GM21576 (cell line): ENCODE results near the gene SLC6A6.
A peak's percentile ranks its signal among the peaks of the same experiment; 100 is the strongest.

Experiments
- ATAC-seq: cut with Tn5 transposase; IDR thresholded peaks from one replicate; pipeline ENCODE4 v1.9.1; 2021; ENCODE audit warnings: mild to moderate bottlenecking, moderate library complexity; ENCODE audit not compliant: unreplicated experiment

SLC6A6 gene

GRCh38 chr3:14415501-14415900 lies 13.1 kb downstream of the SLC6A6 start:
- no peak for ATAC-seq

DNA sequence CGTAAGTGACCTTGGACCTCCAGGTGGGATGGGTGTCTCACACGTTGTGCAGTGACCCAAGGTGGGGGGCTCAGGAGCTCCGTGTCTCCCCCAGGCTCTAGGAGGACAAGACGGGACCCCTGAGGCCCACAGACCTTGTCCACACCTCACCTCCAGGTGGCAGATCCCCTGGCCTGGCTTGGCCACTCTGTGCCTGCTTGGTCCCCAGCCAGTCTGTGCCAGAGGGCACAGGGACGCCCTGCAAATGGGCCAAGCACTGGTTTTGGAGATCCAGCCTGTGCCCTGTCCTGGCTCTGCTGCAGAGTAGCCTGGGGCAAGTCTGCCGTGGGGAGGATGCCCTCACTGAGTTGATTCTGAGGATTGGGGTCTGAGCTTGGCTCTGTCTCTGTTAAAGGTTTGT lies 14.0 kb downstream of the SLC6A6 start:
- no peak for ATAC-seq

- no peak for ATAC-seq
These were observed 16.2 kb downstream of the SLC6A6 start for GRCh38 chr3:14418296-14419250.

- no peak for ATAC-seq
These were observed 19.9 kb downstream of the SLC6A6 start for GRCh38 chr3:14422016-14422963.

- ATAC-seq = no peak
These were observed 20.9 kb downstream of the SLC6A6 start for GRCh38 chr3:14423197-14423743.

DNA sequence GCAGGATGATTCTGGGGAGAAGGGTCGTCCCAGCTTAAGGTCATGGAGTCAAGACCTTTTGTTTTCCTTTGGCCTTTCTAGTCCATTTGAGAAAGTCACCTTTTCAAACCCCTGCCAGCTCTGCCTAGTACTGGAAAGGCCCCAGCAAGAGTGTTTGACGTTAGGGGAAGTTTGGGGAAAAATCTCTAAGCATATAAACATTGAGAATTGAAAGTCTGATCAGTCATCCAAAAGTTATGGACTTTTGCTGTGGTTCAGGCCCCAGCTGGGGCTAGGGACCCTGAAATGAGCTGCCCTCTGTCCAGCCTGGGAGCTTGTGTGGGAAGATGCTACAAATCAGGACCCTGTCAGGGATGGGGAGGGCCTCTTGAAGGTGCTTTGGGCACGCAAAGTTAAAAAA lies 21.6 kb downstream of the SLC6A6 start:
- no peak for ATAC-seq

DNA sequence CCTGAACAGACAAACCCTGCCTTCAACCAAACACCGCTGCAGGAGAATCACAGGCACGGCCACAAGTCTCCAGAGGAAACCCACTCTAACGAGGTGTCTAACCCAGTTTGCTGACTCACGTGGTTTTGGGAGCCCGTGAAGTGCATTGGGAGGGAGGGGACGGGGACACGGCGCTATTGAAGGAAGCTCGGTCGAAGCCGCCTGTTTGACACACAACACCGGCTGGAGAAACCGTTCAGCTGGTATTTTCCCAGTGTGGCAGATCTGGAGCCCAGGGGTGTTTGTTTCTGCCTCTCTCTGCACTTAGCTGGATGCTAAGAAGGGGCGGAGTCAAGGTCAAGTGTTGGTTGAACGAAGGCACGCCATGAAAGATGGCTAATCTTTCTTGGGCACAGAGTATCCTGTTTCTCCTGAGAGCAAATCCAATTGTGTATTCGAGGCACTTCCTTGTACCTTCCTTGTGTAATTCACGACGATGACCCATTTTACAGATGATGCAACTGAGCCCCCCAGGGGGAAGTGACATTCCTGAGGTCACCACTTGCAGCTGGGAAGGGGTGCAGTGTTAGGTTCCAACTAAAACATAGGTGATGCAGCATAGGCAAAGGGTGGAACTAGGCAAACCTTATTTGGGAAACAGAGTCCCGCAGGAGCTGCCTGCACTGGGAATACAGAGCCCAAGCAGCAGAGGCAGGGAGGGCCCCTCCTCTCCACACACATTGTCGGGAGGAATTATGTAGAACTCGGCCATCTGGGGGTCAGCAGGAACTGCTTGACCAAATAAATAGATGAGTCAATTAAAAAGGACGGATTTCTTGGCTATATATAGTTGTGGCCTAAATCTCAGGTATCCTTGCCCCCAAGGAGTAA lies 22.5 kb downstream of the SLC6A6 start:
- no peak for ATAC-seq

DNA sequence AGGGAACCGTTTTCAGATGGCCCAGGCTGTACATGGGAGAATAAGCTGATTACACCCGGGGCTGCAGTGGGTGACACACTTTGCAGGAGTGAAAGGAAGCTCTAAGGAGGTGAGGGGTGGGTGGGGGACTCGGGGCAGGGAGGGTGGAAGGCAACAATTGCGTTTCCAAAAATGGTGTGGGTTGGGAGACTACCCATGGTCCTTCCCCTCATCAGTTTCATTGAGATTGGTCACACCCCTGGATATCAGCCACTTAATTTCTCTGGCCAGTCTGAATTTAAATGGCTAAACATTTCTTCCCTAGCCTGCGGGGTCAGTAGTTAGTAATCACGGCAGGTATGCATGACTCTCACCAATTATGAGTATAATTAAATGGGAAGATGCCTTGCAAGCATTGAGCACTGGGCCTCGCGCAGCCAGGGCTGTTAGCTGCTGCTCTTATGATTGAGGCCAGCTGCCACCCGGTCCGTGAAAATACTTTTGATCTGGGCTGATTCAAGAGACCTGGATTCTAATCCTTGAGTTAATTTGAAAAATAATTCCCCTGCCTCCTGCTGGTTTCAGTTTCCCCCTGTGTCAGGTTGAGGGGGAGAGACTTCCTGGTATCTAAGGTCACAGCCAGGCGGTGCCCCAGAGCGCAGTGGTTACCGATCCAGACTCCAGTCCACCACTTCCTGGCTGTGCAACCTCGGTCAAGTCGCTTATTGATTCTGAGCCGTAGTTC lies 23.3 kb downstream of the SLC6A6 start:
- peak; percentile 47 for ATAC-seq

DNA sequence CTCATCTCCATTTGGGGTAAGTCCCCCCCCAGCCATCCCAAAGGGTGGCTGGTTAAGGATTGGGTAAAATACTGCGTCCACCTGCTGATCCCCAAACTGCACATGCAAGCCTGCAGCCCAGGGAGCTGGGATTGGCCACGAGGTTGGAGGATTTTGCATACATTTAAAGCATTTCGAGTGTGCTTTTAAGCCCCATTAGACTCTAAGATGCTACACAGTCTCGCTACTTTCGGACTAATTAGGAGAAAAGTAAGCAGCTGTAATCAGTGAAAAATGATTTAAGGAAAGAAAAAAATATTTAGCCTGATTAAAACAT lies 23.9 kb downstream of the SLC6A6 start:
- ATAC-seq = peak; percentile 6

GRCh38 chr3:14428087-14429033 lies 26.0 kb downstream of the SLC6A6 start:
- no peak for ATAC-seq

DNA sequence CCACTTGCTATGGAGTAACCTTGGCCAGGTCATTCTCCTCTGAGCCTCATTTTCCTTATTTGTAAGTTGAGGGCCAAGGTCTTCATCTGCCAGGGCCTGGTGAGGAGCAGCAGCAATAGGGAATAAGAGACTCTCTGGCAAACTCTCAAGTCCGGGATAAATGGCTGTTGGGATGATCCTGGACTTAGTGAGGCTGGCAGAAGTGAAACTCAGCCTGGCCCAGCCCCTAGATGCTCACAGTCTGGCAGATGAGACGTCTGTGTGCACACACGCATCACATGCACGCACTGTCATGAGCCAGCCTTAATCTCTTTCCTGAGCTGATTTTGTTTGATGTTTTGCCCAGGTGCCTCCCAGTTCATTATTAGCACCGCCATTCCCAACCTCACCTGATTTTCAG lies 26.8 kb downstream of the SLC6A6 start:
- no peak for ATAC-seq

- ATAC-seq = no peak
These were observed 27.2 kb downstream of the SLC6A6 start for GRCh38 chr3:14429640-14430039.

DNA sequence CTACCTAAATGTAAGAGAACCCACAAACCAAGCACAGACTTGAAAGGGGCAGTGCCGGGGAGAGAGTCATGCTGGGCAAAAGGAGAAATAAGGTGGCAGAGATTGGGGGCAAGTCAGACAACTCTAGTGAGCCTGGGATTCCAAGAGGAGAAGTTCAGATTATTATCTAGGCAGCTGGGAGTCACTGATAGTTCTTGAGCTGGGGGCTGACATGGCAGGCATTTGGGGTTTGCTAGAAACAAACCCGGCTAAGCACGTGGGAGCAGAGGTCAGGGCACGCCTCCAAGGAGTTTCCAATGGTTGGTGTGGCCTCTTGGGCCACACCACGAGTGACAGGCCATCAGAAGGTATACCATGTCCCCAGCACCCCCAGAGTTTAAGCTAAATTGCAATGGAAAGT lies 27.6 kb downstream of the SLC6A6 start:
- no peak for ATAC-seq

- ATAC-seq = no peak
These were observed 28.5 kb downstream of the SLC6A6 start for GRCh38 chr3:14430706-14431451.

DNA sequence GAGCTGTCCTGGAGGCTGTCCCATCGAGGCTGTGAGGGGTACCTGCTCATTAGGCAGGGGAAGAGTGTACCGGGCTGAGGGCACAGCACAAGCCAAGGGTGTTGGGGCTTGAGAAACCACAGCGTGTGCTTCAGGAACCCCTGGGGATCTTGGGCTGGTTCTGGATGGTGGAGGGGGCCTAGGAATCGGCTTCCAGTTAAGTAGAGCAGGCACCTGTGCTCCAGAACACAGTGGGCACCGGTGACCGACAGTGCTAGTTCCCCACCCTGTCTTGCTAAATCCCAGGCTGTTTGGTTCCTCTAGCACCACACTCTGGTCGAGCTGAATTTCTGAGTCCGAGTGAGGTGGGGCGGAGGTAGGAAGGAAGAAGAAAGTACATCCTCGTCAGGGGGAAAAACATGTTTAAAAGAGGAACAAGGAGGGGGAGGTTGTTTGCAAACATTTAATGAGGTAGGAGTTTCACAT lies 29.1 kb downstream of the SLC6A6 start:
- peak; percentile 30 for ATAC-seq

- peak; percentile 75 for ATAC-seq
These were observed 29.8 kb downstream of the SLC6A6 start for GRCh38 chr3:14431917-14432834.

DNA sequence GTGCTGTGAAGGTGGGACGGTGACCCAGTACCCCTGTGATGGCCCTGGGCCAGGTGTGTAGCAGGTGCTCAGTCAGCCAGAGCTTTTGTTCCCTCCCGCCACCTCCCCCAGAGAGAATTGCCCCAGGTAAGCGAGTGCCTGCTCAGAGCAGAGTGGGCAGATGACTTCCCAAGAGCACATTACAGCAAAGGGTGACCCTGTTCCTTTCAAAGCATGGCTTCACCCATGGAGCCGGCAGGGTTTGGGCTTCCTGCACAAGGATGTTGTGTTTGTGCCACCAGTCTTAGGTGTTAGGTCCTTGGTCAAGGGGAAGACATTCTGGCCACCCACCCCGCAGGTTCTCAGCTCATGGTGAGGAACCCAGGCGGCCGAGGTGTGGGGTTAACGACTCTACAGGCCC lies 30.7 kb downstream of the SLC6A6 start:
- ATAC-seq = no peak
